Chondrocyte (in vitro differentiated cells): ENCODE data around the gene CACNB2. TPM values are rescaled to one million over a fixed set of nuclear protein-coding genes. Genes with fewer than 3 reads are reported as not detected.

Experiments used
- DNase-seq: peaks from one replicate; pipeline ENCODE4 v3.0.0; 2021; ENCODE audit warnings: mixed read lengths, low spot score
- H3K27ac Mint-ChIP-seq: one replicate; pipeline ENCODE4 v1.8.0; 2021; ENCODE audit warnings: mild to moderate bottlenecking, moderate library complexity, mixed read lengths; ENCODE audit not compliant: unreplicated experiment
- H3K27me3 Mint-ChIP-seq: 2 replicates; pipeline ENCODE4 v1.8.0; 2021; ENCODE audit warnings: low read depth, mixed read lengths
- H3K36me3 Mint-ChIP-seq: 2 replicates; pipeline ENCODE4 v1.8.0; 2021; ENCODE audit warnings: low read depth, mixed read lengths
- H3K4me1 Mint-ChIP-seq: 2 replicates; pipeline ENCODE4 v1.8.0; 2021; ENCODE audit warnings: low read depth, mild to moderate bottlenecking, mixed read lengths
- H3K4me3 Mint-ChIP-seq: one replicate; pipeline ENCODE4 v1.8.0; 2021; ENCODE audit warnings: mild to moderate bottlenecking, moderate library complexity, mixed read lengths; ENCODE audit not compliant: unreplicated experiment
- H3K9me3 Mint-ChIP-seq: 2 replicates; pipeline ENCODE4 v1.8.0; 2021; ENCODE audit warnings: low read depth, mixed read lengths
- CTCF ChIP-seq: fragments of 200-600 bp; sonication (generic); IDR thresholded peaks from 2 replicates; pipeline ENCODE4 v1.5.0; 2021; ENCODE audit warnings: antibody characterized with exemption, mild to moderate bottlenecking, moderate library complexity
- total RNA-seq: library from RNA; stranded (reverse); gene quantifications from 3 replicates; pipeline ENCODE4 v1.2.1, GENCODE V29; 2021

CACNB2 gene
- total RNA-seq, 1 donor from 2014 or later: 0.25 TPM

- no peaks in the 10 kb centered on the region for H3K27me3 Mint-ChIP-seq
- H3K36me3 Mint-ChIP-seq: peaks cover 2% of the 10 kb centered on the region
- no peak overlapping the region for H3K4me3 Mint-ChIP-seq
- H3K27ac Mint-ChIP-seq: no peak overlapping the region
- peaks cover 24% of the 10 kb centered on the region for H3K4me1 Mint-ChIP-seq
- TF ChIP-seq CTCF: no peak
- H3K9me3 Mint-ChIP-seq: no peaks in the 10 kb centered on the region
- no peak for DNase-seq
These were observed 228.5 kb downstream of the CACNB2 start for GRCh38 chr10:18368682-18369081.

- Mint-ChIP-seq H3K27ac (no peak overlapping the region), H3K27me3 (peaks cover 2% of the 10 kb centered on the region), H3K4me1 (peaks cover 24% of the 10 kb centered on the region), H3K4me3 (no peak overlapping the region), H3K9me3 (no peaks in the 10 kb centered on the region), H3K36me3 (no peaks in the 10 kb centered on the region)
- no peak for TF ChIP-seq CTCF
- no peak for DNase-seq
These were observed 229.7 kb downstream of the CACNB2 start for GRCh38 chr10:18369859-18370473.

- TF ChIP-seq CTCF: no peak
- H3K27ac Mint-ChIP-seq: no peak overlapping the region
- DNase-seq: no peak
- H3K27me3 Mint-ChIP-seq: peaks cover 2% of the 10 kb centered on the region
- no peak overlapping the region for H3K4me3 Mint-ChIP-seq
- H3K9me3 Mint-ChIP-seq: peaks cover 8% of the 10 kb centered on the region
- H3K4me1 Mint-ChIP-seq: peaks cover 16% of the 10 kb centered on the region
- H3K36me3 Mint-ChIP-seq: no peaks in the 10 kb centered on the region
These were observed 236.4 kb downstream of the CACNB2 start for GRCh38 chr10:18376650-18377049.

GRCh38 chr10:18377898-18378297, 237.7 kb downstream of the CACNB2 start:
- Mint-ChIP-seq H3K9me3 (peaks cover 8% of the 10 kb centered on the region), H3K4me3 (no peak overlapping the region), H3K27ac (no peak overlapping the region), H3K27me3 (peaks cover 2% of the 10 kb centered on the region), H3K4me1 (peaks cover 16% of the 10 kb centered on the region), H3K36me3 (no peaks in the 10 kb centered on the region)
- no peak for DNase-seq
- no peak for TF ChIP-seq CTCF

GRCh38 chr10:18378766-18379165, 238.5 kb downstream of the CACNB2 start:
- TF ChIP-seq CTCF: no peak
- no peaks in the 10 kb centered on the region for H3K36me3 Mint-ChIP-seq
- no peak for DNase-seq

More at GRCh38 chr10:18378766-18379165, 238.5 kb downstream of the CACNB2 start:
- H3K4me3 Mint-ChIP-seq: no peak overlapping the region
- H3K27me3 Mint-ChIP-seq: peaks cover 4% of the 10 kb centered on the region
- H3K4me1 Mint-ChIP-seq: peaks cover 16% of the 10 kb centered on the region
- H3K27ac Mint-ChIP-seq: no peak overlapping the region
- peaks cover 8% of the 10 kb centered on the region for H3K9me3 Mint-ChIP-seq
